ENCODE measurements around the gene ACAA2. TPM values are rescaled to one million over a fixed set of nuclear protein-coding genes. Genes with fewer than 3 reads are reported as not detected.

ACAA2 gene
- total and polyA plus RNA-seq, 8 donors = 20.3 to 53.0 (median 32.5) TPM

DNA sequence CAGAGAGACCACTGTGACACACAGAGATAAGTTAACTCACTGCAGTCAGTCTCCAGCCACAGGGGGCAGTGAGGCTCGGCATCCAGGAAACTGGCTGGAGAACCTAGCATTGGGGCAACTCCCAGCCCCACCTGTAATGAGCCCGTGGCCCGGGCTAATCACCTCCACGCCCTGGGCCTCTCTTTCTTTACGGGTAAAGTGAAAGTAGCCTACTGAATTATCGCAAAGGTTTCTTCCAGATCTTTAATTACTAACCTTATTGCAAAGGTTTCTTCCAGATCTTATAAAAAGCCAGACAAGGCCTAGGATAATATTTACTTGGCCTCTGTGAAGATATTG, 45.7 kb upstream of the ACAA2 start:
- Histone ChIP-seq H3K27ac (peak overlapping the region; percentile 56 to 84 (median 74)), H3K4me3 (peak overlapping the region in 1 of 4 donors; percentile 0), H3K27me3 (no peaks in the 10 kb centered on the region), H3K4me1 (peaks cover 13 to 23% (median 15%) of the 10 kb centered on the region in 3 donors), H3K9me3 (no peaks in the 10 kb centered on the region), H3K36me3 (no peaks in the 10 kb centered on the region)
- DNase-seq (no peak), FAIRE-seq (no peak), ATAC-seq (peak; percentile 65 to 81 (median 76))
- WGBS, 2 donors = 9 to 13% methylated on average over 6 of the region's 6 CpGs
- TF ChIP-seq, protein P1, sequence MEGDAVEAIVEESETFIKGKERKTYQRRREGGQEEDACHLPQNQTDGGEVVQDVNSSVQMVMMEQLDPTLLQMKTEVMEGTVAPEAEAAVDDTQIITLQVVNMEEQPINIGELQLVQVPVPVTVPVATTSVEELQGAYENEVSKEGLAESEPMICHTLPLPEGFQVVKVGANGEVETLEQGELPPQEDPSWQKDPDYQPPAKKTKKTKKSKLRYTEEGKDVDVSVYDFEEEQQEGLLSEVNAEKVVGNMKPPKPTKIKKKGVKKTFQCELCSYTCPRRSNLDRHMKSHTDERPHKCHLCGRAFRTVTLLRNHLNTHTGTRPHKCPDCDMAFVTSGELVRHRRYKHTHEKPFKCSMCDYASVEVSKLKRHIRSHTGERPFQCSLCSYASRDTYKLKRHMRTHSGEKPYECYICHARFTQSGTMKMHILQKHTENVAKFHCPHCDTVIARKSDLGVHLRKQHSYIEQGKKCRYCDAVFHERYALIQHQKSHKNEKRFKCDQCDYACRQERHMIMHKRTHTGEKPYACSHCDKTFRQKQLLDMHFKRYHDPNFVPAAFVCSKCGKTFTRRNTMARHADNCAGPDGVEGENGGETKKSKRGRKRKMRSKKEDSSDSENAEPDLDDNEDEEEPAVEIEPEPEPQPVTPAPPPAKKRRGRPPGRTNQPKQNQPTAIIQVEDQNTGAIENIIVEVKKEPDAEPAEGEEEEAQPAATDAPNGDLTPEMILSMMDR (IDR thresholded peaks at IDR 0.05) = no peak
- intact Hi-C loops (cut with DNase I) = loop anchor here in 2 of 3 donors (5.0 to 10.0 kb wide), 4 partner anchors 294 to 347 kb away; partner anchors contain the start of gene LIPG (in 1 of the 2)

DNA sequence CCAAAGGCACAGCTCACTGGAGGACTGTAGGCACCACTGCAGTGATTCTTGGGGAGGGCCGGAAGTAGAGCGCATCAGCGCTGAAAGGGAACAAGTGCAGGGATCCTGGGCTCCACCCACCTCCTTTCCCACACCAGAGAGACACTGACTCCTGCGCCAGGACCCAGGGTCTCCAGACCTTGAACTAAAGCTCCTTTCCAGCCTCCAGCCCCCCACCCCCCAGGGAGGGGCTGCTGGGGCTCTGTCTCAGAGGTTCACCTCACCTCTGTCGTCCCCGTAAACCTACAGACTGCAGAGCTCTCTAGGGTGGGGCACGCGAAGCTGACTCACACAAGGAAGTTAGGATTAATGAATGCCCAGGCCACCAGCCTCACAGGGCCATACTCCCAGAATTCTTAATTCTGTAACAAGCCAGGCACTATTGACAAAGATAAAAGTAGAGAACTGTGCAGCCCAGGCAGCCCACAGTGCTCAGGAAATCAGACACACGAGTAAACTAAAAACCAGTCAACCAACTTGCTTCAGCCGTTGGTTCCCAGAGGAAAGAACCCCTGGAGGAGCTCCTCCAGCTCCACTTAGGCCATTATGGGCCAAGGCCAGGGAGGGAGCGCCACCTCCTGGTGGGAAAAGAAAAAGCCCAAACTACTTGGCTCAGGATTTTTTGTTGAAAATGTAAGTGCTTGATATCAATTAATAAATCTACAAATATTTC, 45.1 kb upstream of the ACAA2 start:
- 40 to 43% methylated on average over 11 of the region's 11 CpGs for WGBS, 2 donors
- Histone ChIP-seq H3K36me3 (no peaks in the 10 kb centered on the region), H3K27me3 (no peaks in the 10 kb centered on the region), H3K4me3 (peak overlapping the region in 1 of 4 donors; percentile 0), H3K4me1 (peaks cover 13 to 23% (median 15%) of the 10 kb centered on the region in 3 donors), H3K9me3 (no peaks in the 10 kb centered on the region), H3K27ac (peak overlapping the region; percentile 56 to 84 (median 74))
- no peak for FAIRE-seq
- TF ChIP-seq, protein P1 (IDR thresholded peaks at IDR 0.05) = peak; percentile 71 to 85 (median 80)
- intact Hi-C loops (cut with DNase I) = loop anchor here in 2 of 3 donors (5.0 to 10.0 kb wide), 4 partner anchors 294 to 346 kb away; partner anchors contain the start of gene LIPG (in 1 of the 2)
- ATAC-seq = peak; percentile 76 to 88 (median 87)
- DNase-seq = peak; percentile 64 to 83 (median 72)

DNA sequence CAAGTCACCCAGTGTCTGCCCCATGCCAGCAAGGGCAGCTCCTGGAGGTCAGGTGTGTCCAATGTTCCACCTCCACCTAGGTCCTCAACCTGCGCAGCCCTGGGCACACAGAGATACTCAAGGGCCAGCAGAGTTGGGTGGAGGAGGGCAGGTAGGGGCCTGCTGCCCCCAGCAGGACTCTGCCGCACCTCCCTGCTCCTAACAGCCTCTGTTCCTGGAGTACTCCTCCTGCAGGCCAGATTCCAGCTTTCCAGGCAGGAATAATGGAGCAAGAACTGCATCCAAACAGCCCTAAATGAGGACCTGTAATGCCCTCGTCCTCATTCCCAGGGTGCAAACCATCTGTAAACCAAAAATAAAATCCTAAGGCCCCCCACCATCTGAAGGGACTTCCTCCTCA, 44.4 kb upstream of the ACAA2 start:
- Histone ChIP-seq H3K36me3 (no peaks in the 10 kb centered on the region), H3K27ac (peak overlapping the region in 2 of 4 donors; percentile 56 to 84), H3K4me3 (no peak overlapping the region), H3K27me3 (no peaks in the 10 kb centered on the region), H3K4me1 (peaks cover 13 to 23% (median 15%) of the 10 kb centered on the region in 3 donors), H3K9me3 (no peaks in the 10 kb centered on the region)
- 86 to 91% methylated on average over 3 of the region's 3 CpGs for WGBS, 2 donors
- no peak for DNase-seq
- intact Hi-C loops (cut with DNase I) = loop anchor here in 2 of 3 donors (5.0 to 10.0 kb wide), 4 partner anchors 293 to 345 kb away; partner anchors contain the start of gene LIPG (in 1 of the 2)
- TF ChIP-seq, protein P1 (IDR thresholded peaks at IDR 0.05) = no peak
- FAIRE-seq = no peak
- ATAC-seq = no peak

DNA sequence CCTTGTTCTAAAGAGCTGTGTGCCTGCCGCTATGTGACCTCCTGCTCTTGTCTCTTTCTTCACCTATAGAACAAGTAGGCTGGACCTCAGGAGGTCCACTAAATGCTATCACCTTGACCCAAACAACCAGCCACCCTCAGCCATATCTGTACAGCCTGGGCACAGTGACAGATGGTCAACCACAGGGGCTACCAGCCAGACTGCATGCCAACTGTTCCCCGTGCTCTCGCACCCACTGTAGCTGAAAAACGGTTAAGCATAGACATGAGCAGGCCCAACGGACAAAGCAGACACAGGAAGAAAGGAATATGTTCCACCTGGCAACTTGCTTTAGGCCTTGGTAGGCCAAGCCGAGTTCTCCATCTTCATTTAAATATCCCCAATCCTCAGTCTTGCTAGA, 43.2 kb upstream of the ACAA2 start:
- no peaks in the 10 kb centered on the region for H3K36me3 ChIP-seq
- H3K4me3 ChIP-seq = no peak overlapping the region
- no peaks in the 10 kb centered on the region for H3K27me3 ChIP-seq
- FAIRE-seq = no peak
- no peak for ATAC-seq
- 89 to 94% methylated on average over 6 of the region's 6 CpGs for WGBS, 2 donors
- TF ChIP-seq, protein P1 (IDR thresholded peaks at IDR 0.05) = no peak
- H3K27ac ChIP-seq = no peak overlapping the region
- DNase-seq = no peak
- no peaks in the 10 kb centered on the region for H3K9me3 ChIP-seq
- intact Hi-C loops (cut with DNase I) = loop anchor here in 2 of 3 donors (5.0 to 10.0 kb wide), 4 partner anchors 292 to 344 kb away; partner anchors contain the start of gene LIPG (in 1 of the 2)
- H3K4me1 ChIP-seq = peaks cover 13 to 23% (median 15%) of the 10 kb centered on the region in 3 donors

Data from pancreas (tissue), 10 donors.